T-helper 1 cell treated with Interleukin-12 subunit alpha and Interleukin-12 subunit beta and Interleukin-4 antibody, amounts not matched to agents 30 μg/mL and 1 μg/mL, for 36 hours (primary cell): ENCODE data around the gene PKD1L1.

Experiments used
- H3K27ac Mint-ChIP-seq: one replicate; pipeline ENCODE4 v1.8.0; 2021; ENCODE audit warnings: mild to moderate bottlenecking, mixed read lengths
- H3K27me3 Mint-ChIP-seq: one replicate; pipeline ENCODE4 v1.8.0; 2021; ENCODE audit warnings: low read depth, mixed read lengths
- H3K36me3 Mint-ChIP-seq: one replicate; pipeline ENCODE4 v1.8.0; 2021; ENCODE audit warnings: low read depth, mixed read lengths
- H3K4me1 Mint-ChIP-seq: one replicate; pipeline ENCODE4 v1.8.0; 2021; ENCODE audit warnings: low read depth, mixed read lengths
- H3K4me3 Mint-ChIP-seq: one replicate; pipeline ENCODE4 v1.8.0; 2021; ENCODE audit warnings: mild to moderate bottlenecking, moderate library complexity, mixed read lengths
- H3K9me3 Mint-ChIP-seq: one replicate; pipeline ENCODE4 v1.8.0; 2021; ENCODE audit warnings: mixed read lengths

The PKD1L1 gene

GRCh38 chr7:47912332-47912731 is 35.9 kb downstream of the PKD1L1 start:
- peaks cover 14% of the 10 kb centered on the region for H3K27me3 Mint-ChIP-seq
- H3K27ac Mint-ChIP-seq, result no peak overlapping the region
- H3K36me3 Mint-ChIP-seq, result no peaks in the 10 kb centered on the region
- H3K4me1 Mint-ChIP-seq, result no peaks in the 10 kb centered on the region
- no peaks in the 10 kb centered on the region for H3K9me3 Mint-ChIP-seq
- H3K4me3 Mint-ChIP-seq, result no peak overlapping the region

GRCh38 chr7:47908720-47909119 is 39.5 kb downstream of the PKD1L1 start:
- H3K27ac Mint-ChIP-seq, result no peak overlapping the region
- no peaks in the 10 kb centered on the region for H3K9me3 Mint-ChIP-seq
- no peaks in the 10 kb centered on the region for H3K4me1 Mint-ChIP-seq
- H3K36me3 Mint-ChIP-seq, result no peaks in the 10 kb centered on the region
- peaks cover 3% of the 10 kb centered on the region for H3K27me3 Mint-ChIP-seq
- no peak overlapping the region for H3K4me3 Mint-ChIP-seq

- Mint-ChIP-seq H3K4me1 (no peaks in the 10 kb centered on the region), H3K36me3 (no peaks in the 10 kb centered on the region)
Measured at GRCh38 chr7:47907981-47908616, 40.2 kb downstream of the PKD1L1 start.

GRCh38 chr7:47906883-47907282 is 41.4 kb downstream of the PKD1L1 start:
- Mint-ChIP-seq H3K27me3 (no peaks in the 10 kb centered on the region), H3K9me3 (no peaks in the 10 kb centered on the region), H3K4me1 (no peaks in the 10 kb centered on the region), H3K27ac (no peak overlapping the region), H3K4me3 (no peak overlapping the region), H3K36me3 (no peaks in the 10 kb centered on the region)

More at GRCh38 chr7:47907981-47908616, 40.2 kb downstream of the PKD1L1 start:
- Mint-ChIP-seq H3K27ac (no peak overlapping the region), H3K4me3 (no peak overlapping the region), H3K27me3 (no peaks in the 10 kb centered on the region), H3K9me3 (no peaks in the 10 kb centered on the region)

- Mint-ChIP-seq H3K36me3 (no peaks in the 10 kb centered on the region), H3K9me3 (no peaks in the 10 kb centered on the region), H3K4me1 (no peaks in the 10 kb centered on the region), H3K27me3 (no peaks in the 10 kb centered on the region), H3K27ac (no peak overlapping the region), H3K4me3 (no peak overlapping the region)
Measured at GRCh38 chr7:47905076-47905920, 43.0 kb downstream of the PKD1L1 start.

- H3K27me3 Mint-ChIP-seq, result no peaks in the 10 kb centered on the region
- no peaks in the 10 kb centered on the region for H3K4me1 Mint-ChIP-seq
- no peaks in the 10 kb centered on the region for H3K9me3 Mint-ChIP-seq
- no peak overlapping the region for H3K27ac Mint-ChIP-seq
- H3K36me3 Mint-ChIP-seq, result no peaks in the 10 kb centered on the region
- no peak overlapping the region for H3K4me3 Mint-ChIP-seq
Measured at GRCh38 chr7:47902013-47902412, 46.3 kb downstream of the PKD1L1 start.

GRCh38 chr7:47901542-47901941 is 46.7 kb downstream of the PKD1L1 start:
- Mint-ChIP-seq H3K27me3 (peaks cover 3% of the 10 kb centered on the region), H3K4me1 (no peaks in the 10 kb centered on the region), H3K4me3 (no peak overlapping the region), H3K9me3 (no peaks in the 10 kb centered on the region), H3K36me3 (no peaks in the 10 kb centered on the region), H3K27ac (no peak overlapping the region)

GRCh38 chr7:47897831-47898230 is 50.4 kb downstream of the PKD1L1 start:
- Mint-ChIP-seq H3K9me3 (no peaks in the 10 kb centered on the region), H3K4me3 (no peak overlapping the region), H3K36me3 (no peaks in the 10 kb centered on the region), H3K4me1 (no peaks in the 10 kb centered on the region), H3K27ac (no peak overlapping the region), H3K27me3 (peaks cover 5% of the 10 kb centered on the region)

- Mint-ChIP-seq H3K27ac (no peak overlapping the region), H3K27me3 (peaks cover 5% of the 10 kb centered on the region), H3K9me3 (no peaks in the 10 kb centered on the region), H3K36me3 (no peaks in the 10 kb centered on the region), H3K4me1 (no peaks in the 10 kb centered on the region), H3K4me3 (no peak overlapping the region)
Measured at GRCh38 chr7:47896809-47897423, 51.4 kb downstream of the PKD1L1 start.

GRCh38 chr7:47895026-47895425 is 53.2 kb downstream of the PKD1L1 start:
- Mint-ChIP-seq H3K27me3 (peaks cover 5% of the 10 kb centered on the region), H3K36me3 (no peaks in the 10 kb centered on the region), H3K27ac (no peak overlapping the region), H3K4me3 (no peak overlapping the region), H3K9me3 (no peaks in the 10 kb centered on the region), H3K4me1 (no peaks in the 10 kb centered on the region)

- no peaks in the 10 kb centered on the region for H3K9me3 Mint-ChIP-seq
- H3K4me3 Mint-ChIP-seq, result no peak overlapping the region
- H3K4me1 Mint-ChIP-seq, result no peaks in the 10 kb centered on the region
- H3K27me3 Mint-ChIP-seq, result peaks cover 5% of the 10 kb centered on the region
- H3K36me3 Mint-ChIP-seq, result no peaks in the 10 kb centered on the region
- no peak overlapping the region for H3K27ac Mint-ChIP-seq
Measured at GRCh38 chr7:47893721-47894365, 54.4 kb downstream of the PKD1L1 start.

GRCh38 chr7:47893238-47893637 is 55.0 kb downstream of the PKD1L1 start:
- H3K36me3 Mint-ChIP-seq, result no peaks in the 10 kb centered on the region
- no peaks in the 10 kb centered on the region for H3K4me1 Mint-ChIP-seq
- no peaks in the 10 kb centered on the region for H3K9me3 Mint-ChIP-seq
- H3K27me3 Mint-ChIP-seq, result peaks cover 5% of the 10 kb centered on the region
- H3K27ac Mint-ChIP-seq, result no peak overlapping the region
- no peak overlapping the region for H3K4me3 Mint-ChIP-seq

GRCh38 chr7:47890606-47891005 is 57.7 kb downstream of the PKD1L1 start:
- Mint-ChIP-seq H3K9me3 (no peaks in the 10 kb centered on the region), H3K4me3 (no peak overlapping the region)

GRCh38 chr7:47890125-47890524 is 58.1 kb downstream of the PKD1L1 start:
- H3K4me1 Mint-ChIP-seq, result no peaks in the 10 kb centered on the region
- no peaks in the 10 kb centered on the region for H3K36me3 Mint-ChIP-seq
- no peak overlapping the region for H3K27ac Mint-ChIP-seq
- no peaks in the 10 kb centered on the region for H3K27me3 Mint-ChIP-seq
- H3K4me3 Mint-ChIP-seq, result no peak overlapping the region
- no peaks in the 10 kb centered on the region for H3K9me3 Mint-ChIP-seq

More at GRCh38 chr7:47890606-47891005, 57.7 kb downstream of the PKD1L1 start:
- Mint-ChIP-seq H3K27me3 (no peaks in the 10 kb centered on the region), H3K27ac (no peak overlapping the region), H3K36me3 (no peaks in the 10 kb centered on the region), H3K4me1 (no peaks in the 10 kb centered on the region)
